ENCODE measurements around the gene ORAI3.

Gene ORAI3

GRCh38 chr16:30934827-30935557 lies 13.9 kb upstream of the ORAI3 start:
- Histone ChIP-seq H3K4me1 (ENCODE audit: control insufficient read depth, insufficient read depth, low read length) (no peaks in the 10 kb centered on the region), H3K27ac (ENCODE audit: extremely low read depth, low read depth, low read length) (no peak overlapping the region), H3K4me3 (ENCODE audit: low read depth, low read length) (no peak overlapping the region), H3K9me3 (ENCODE audit: control insufficient read depth, insufficient read depth, low read depth, low read length) (no peaks in the 10 kb centered on the region), H3K36me3 (ENCODE audit: control insufficient read depth in 2 of 2, insufficient read depth in 1 of 2, low read length in 2 of 2) (peaks cover 15 to 81% of the 10 kb centered on the region in 2 experiments; a peak in 2 of 3 replicates)
- POLR2A ChIA-PET = interaction anchor here (0.6 to 1.1 kb wide), 2 partner anchors 26 to 89 kb away, joined by 3 read pairs; no protein-coding TSS in a partner anchor
- CTCF ChIA-PET = interaction anchor here (0.6 to 3.8 kb wide), 22 partner anchors 7 to 935 kb away, joined by 3 to 26 read pairs (median 4); partner anchors contain the start of gene HSD3B7
- TF ChIP-seq ZNF521 (tag by site-specific recombination; IDR thresholded peaks at IDR 0.05) = no peak
- peak; percentile 72 for TF ChIP-seq ZEB2 (tag by site-specific recombination; IDR thresholded peaks at IDR 0.05)
- TF ChIP-seq ZNF354C (tag by site-specific recombination; IDR thresholded peaks at IDR 0.05; ENCODE audit: borderline replicate concordance, low read depth) = no peak
- TF ChIP-seq ZNF654 (tag by site-specific recombination; IDR thresholded peaks at IDR 0.05; ENCODE audit: low read depth) = peak; percentile 89
- TF ChIP-seq ZNF2 (tag by site-specific recombination; IDR thresholded peaks at IDR 0.05) = peak; percentile 31; the same call in 1 of the 2 replicates
- no peak for TF ChIP-seq PRDM10 (tag by site-specific recombination; IDR thresholded peaks at IDR 0.05)
- no peak for TF ChIP-seq ZNF362 (tag by site-specific recombination; IDR thresholded peaks at IDR 0.05)
- TF ChIP-seq CTCF (tag by site-specific recombination; IDR thresholded peaks at IDR 0.05) = peak; percentile 82
- TF ChIP-seq ZNF768 (tag by site-specific recombination; IDR thresholded peaks at IDR 0.05) = no peak
- peak; percentile 97 for TF ChIP-seq ZNF24 (tag by site-specific recombination; IDR thresholded peaks at IDR 0.05)
- TF ChIP-seq ZBTB48 (tag by site-specific recombination; IDR thresholded peaks at IDR 0.05) = peak; percentile 87
- TF ChIP-seq HOXA7 (CRISPR knock-in tag; IDR thresholded peaks at IDR 0.05; ENCODE audit: borderline replicate concordance) = no peak
- no peak for TF ChIP-seq ZBTB6 (tag by site-specific recombination; IDR thresholded peaks at IDR 0.05)
- 0 out of 2 replicates have a peak, but pooled peaks have one; percentile 7 for TF ChIP-seq ATF2 (tag by site-specific recombination; IDR thresholded peaks at IDR 0.05; ENCODE audit: low read depth)
- no peak for TF ChIP-seq ZNF140 (tag by site-specific recombination; IDR thresholded peaks at IDR 0.05)
- TF ChIP-seq PRDM1 (tag by site-specific recombination; IDR thresholded peaks at IDR 0.05) = peak; percentile 86
- no peak for TF ChIP-seq ZIC2 (tag by site-specific recombination; IDR thresholded peaks at IDR 0.05)
- peak; percentile 28; the same call in 1 of the 2 replicates for TF ChIP-seq ZNF629 (tag by site-specific recombination; IDR thresholded peaks at IDR 0.05)
- no peak for TF ChIP-seq ZBTB7A (tag by site-specific recombination; IDR thresholded peaks at IDR 0.05; ENCODE audit: low read depth)
- TF ChIP-seq ZNF701 (tag by site-specific recombination; IDR thresholded peaks at IDR 0.05) = no peak
- TF ChIP-seq ZBTB17 (tag by site-specific recombination; IDR thresholded peaks at IDR 0.05) = peak; percentile 75
- TF ChIP-seq ZFP3 (tag by site-specific recombination; IDR thresholded peaks at IDR 0.05; ENCODE audit: low read depth) = no peak
- TF ChIP-seq ZNF274 (IDR thresholded peaks at IDR 0.05; ENCODE audit: low read length) = no peak
- no peak for TF ChIP-seq ZNF274 (tag by site-specific recombination; IDR thresholded peaks at IDR 0.05; ENCODE audit: borderline replicate concordance)
- TF ChIP-seq ZNF639 (tag by site-specific recombination; IDR thresholded peaks at IDR 0.05) = 0 out of 2 replicates have a peak, but pooled peaks have one; percentile 25
- peak; percentile 72 for TF ChIP-seq YY2 (tag by site-specific recombination; IDR thresholded peaks at IDR 0.05)
